Stimulated activated CD4-positive, alpha-beta T cell treated with anti-CD3 and anti-CD28 coated beads, Interleukin-1b, Interleukin-23, amount 100 ng/mL, for 1 hour (primary cell): Measurements from ENCODE around the gene IRF8.
A peak's percentile ranks its signal among the peaks of the same experiment; 100 is the strongest.
"Not testable (repeated sequence)": the region's sequence is repeated elsewhere in the genome, so short reads cannot be mapped to it uniquely, and the experiment has no call there.

Experiments
- DNase-seq, 2 donors: peaks; one replicate each; pipeline ENCODE4 v3.0.0-alpha.2; 2020; ENCODE audit warnings: low read depth in 2 of 2

IRF8 gene

GRCh38 chr16:85898521-85899442 is at the start of gene IRF8:
Gene IRF8 (plus strand): TSS chr16:85899162. CDS start chr16:85903016, 3,854 bp downstream.
- DNase-seq, result peak; percentile 17 to 76

GRCh38 chr16:85849388-85849787 is 49.6 kb upstream of the IRF8 start:
- no peak for DNase-seq

- DNase-seq, result no peak
These were observed 48.5 kb upstream of the IRF8 start for GRCh38 chr16:85850344-85850880.

GRCh38 chr16:85851034-85851785 is 47.8 kb upstream of the IRF8 start:
- no peak for DNase-seq

- DNase-seq, result no peak
These were observed 45.1 kb upstream of the IRF8 start for GRCh38 chr16:85853547-85854545.

GRCh38 chr16:85854935-85855334 is 44.0 kb upstream of the IRF8 start:
- DNase-seq, result no peak

GRCh38 chr16:85856079-85856478 is 42.9 kb upstream of the IRF8 start:
- DNase-seq, result no peak

- no peak for DNase-seq
These were observed 42.4 kb upstream of the IRF8 start for GRCh38 chr16:85856585-85856984.

- no peak for DNase-seq
These were observed 41.6 kb upstream of the IRF8 start for GRCh38 chr16:85857406-85857805.

GRCh38 chr16:85858571-85858970 is 40.4 kb upstream of the IRF8 start:
- not testable (repeated sequence) for DNase-seq

- no peak for DNase-seq
These were observed 39.8 kb upstream of the IRF8 start for GRCh38 chr16:85858984-85859817.

GRCh38 chr16:85859818-85860125 is 39.2 kb upstream of the IRF8 start:
- DNase-seq, result no peak

GRCh38 chr16:85860413-85861094 is 38.4 kb upstream of the IRF8 start:
- no peak for DNase-seq

- DNase-seq, result no peak
These were observed 37.7 kb upstream of the IRF8 start for GRCh38 chr16:85861095-85861825.

GRCh38 chr16:85862476-85863383 is 36.2 kb upstream of the IRF8 start:
- no peak for DNase-seq

GRCh38 chr16:85863384-85863774 is 35.6 kb upstream of the IRF8 start:
- no peak for DNase-seq

- no peak for DNase-seq
These were observed 34.0 kb upstream of the IRF8 start for GRCh38 chr16:85864965-85865364.

GRCh38 chr16:85867189-85867588 is 31.8 kb upstream of the IRF8 start:
- no peak for DNase-seq
